HG03442 (cell line): Measurements from ENCODE around the gene PEAK3.

Source experiments
- ATAC-seq: cut with Tn5 transposase; IDR thresholded peaks from one replicate; pipeline ENCODE4 v1.9.1; 2021; ENCODE audit warnings: mild to moderate bottlenecking, moderate library complexity; ENCODE audit not compliant: unreplicated experiment

Gene PEAK3

DNA sequence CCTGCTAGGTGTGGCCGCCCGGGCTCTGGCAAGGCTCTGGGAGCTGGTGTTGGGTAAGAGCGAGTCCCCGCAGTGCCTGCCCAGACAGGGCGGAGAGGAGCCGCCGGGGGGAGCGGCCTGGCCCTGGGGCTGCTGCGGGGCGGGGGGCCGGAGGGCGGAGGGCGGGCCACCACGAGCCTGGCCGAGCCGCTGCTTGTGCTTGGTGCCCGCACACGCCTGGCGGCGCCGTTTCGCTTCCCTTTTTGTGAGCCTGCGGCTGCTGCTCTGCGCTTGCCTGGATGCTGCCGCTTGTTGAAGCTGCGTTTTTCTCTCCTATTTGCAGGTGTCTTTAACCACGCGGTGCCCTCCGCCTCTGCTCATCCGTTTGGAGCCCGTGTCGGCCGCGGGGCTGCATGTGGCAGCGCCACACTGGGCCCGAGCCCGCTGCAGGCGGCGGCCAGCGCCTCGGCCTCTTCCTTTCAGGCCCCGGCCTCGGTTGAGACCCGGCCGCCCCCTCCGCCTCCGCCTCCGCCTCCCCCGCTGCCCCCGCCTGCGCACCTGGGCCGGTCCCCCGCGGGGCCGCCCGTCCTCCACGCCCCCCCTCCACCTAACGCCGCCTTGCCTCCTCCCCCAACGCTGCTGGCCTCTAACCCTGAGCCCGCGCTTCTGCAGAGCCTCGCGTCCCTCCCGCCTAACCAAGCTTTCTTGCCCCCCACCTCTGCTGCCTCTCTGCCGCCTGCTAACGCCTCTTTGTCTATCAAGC lies 54.4 kb downstream of the PEAK3 start:
- ATAC-seq: no peak

DNA sequence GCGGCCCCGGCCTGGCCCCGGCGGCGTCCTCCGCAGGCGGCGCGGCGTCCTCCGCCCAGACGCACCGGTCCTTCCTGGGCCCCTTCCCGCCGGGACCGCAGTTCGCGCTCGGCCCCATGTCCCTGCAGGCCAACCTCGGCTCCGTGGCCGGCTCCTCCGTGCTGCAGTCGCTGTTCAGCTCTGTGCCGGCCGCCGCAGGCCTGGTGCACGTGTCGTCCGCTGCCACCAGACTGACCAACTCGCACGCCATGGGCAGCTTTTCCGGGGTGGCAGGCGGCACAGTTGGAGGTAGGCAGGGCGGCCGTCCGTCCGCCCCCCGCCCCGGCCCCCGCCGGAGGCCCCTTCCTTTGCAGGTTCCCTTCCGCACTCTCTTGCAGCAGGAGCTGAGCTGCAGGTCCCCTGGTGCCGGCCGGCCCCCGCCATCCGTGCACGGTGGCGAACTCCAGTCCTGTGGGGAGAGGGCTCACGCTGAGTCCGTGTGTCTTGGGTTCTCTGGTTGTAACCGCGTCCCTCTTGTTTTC lies 55.1 kb downstream of the PEAK3 start:
- ATAC-seq: no peak

DNA sequence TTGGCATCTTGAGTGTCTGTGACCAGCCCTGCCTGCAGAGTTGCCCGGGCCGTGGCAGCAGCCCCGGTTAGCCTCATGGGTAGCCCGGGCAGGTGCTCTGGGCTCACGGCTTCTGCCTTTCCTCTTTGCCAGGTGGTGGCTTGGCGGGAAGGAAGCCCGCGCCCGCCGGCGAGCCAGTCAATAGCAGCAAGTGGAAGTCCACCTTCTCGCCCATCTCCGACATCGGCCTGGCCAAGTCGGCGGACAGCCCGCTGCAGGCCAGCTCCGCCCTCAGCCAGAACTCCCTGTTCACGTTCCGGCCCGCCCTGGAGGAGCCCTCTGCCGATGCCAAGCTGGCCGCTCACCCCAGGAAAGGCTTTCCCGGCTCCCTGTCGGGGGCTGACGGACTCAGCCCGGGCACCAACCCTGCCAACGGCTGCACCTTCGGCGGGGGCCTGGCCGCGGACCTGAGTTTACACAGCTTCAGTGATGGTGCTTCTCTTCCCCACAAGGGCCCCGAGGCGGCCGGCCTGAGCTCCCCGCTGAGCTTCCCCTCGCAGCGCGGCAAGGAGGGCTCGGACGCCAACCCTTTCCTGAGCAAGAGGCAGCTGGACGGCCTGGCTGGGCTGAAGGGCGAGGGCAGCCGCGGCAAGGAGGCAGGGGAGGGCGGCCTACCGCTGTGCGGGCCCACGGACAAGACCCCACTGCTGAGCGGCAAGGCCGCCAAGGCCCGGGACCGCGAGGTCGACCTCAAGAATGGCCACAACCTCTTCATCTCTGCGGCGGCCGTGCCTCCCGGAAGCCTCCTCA lies 55.7 kb downstream of the PEAK3 start:
- no peak for ATAC-seq

DNA sequence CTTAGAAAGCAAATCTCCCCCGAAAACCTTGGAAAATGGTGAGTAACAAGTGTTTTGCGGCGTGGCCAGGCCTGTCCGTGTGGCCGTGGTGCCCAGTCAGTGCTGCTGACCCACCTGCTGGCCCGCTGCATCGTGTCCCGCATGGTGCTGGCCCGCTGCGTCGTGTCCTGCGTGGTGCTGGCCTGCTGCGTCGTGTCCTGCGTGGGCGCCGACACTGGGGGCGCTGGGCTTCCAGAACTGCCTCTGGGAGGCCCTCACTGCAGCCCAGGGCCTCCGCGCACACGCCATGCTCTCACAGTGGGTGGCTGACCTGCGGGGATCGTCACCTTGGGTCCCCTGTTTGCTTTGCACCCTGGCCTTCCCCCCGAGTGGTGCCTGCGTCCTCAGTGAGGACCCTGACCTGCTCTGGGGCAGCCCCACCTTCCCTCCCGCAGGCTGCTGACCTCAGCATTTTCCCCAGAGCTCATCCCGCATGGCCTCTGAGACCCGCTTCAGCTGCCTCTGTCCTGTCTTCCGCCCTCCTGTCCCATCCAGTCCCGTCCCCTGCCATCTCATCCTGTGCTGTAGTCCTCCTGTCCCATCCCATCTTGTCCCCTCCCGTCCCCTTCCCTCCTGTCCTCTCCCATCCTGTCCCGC lies 56.4 kb downstream of the PEAK3 start:
- ATAC-seq: no peak

DNA sequence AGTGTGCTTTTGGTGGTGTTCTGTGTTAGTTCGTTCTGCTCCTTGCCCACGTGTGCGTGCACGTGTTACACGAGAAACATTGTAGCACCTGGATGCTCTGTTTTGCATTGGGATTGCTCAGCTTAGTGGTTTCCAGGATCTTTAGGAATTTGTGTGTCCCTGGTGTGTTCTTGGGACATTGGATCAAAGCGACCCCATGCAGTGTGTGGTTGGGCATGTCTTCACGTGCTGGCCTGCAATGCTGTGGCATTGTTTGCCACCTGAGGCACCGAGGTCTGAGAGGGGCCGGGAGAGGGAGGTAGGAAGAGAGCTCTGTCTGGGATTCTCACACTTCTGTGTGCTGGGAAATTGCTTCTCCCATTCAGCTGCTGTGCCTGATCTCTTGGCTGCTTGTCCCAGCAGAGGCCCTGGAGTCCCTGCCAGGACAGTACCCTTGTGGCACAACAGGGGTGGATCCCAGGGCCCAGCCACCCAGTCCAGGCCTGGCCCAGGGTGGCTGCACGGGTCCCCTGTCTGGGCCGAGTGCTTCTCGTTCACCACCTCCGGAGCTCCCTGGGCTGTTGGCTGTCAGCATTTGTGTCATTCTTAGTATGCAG lies 57.1 kb downstream of the PEAK3 start:
- no peak for ATAC-seq
